Measurements from ENCODE around the gene RIPK4.

Gene RIPK4

GRCh38 chr21:41779659-41780058 lies 12.8 kb upstream of the RIPK4 start:
- TF ChIP-seq FOXA1 (IDR thresholded peaks at IDR 0.05) (no peak), NFRKB (IDR thresholded peaks at IDR 0.05) (no peak), ELF4 (IDR thresholded peaks at IDR 0.05) (no peak), ARNT (IDR thresholded peaks at IDR 0.05) (no peak), ZNF384 (IDR thresholded peaks at IDR 0.05) (no peak), SUZ12 (IDR thresholded peaks at IDR 0.05) (no peak), CTBP1 (IDR thresholded peaks at IDR 0.05; ENCODE audit: borderline replicate concordance) (no peak)
- DNase-seq (ENCODE audit: extremely low spot score), result no peak
- ChIA-PET CTCF (interaction anchor here (1.0 kb wide), 1 partner anchor 37 kb away, joined by 4 read pairs; no protein-coding TSS in a partner anchor), POLR2A (no interaction called here)

GRCh38 chr21:41778930-41779600 lies 12.2 kb upstream of the RIPK4 start:
- DNase-seq (ENCODE audit: extremely low spot score), result no peak
- TF ChIP-seq ELF4 (IDR thresholded peaks at IDR 0.05) (no peak), FOXA1 (IDR thresholded peaks at IDR 0.05) (no peak), FOXK2 (IDR thresholded peaks at IDR 0.05) (no peak), LEF1 (IDR thresholded peaks at IDR 0.05; ENCODE audit: borderline replicate concordance) (no peak), ZNF384 (IDR thresholded peaks at IDR 0.05) (no peak), TARDBP (IDR thresholded peaks at IDR 0.05) (no peak), FOXM1 (IDR thresholded peaks at IDR 0.05; ENCODE audit: borderline replicate concordance) (no peak), CTBP1 (IDR thresholded peaks at IDR 0.05; ENCODE audit: borderline replicate concordance) (no peak), SUZ12 (IDR thresholded peaks at IDR 0.05) (no peak), SP1 (IDR thresholded peaks at IDR 0.05) (no peak), ARNT (IDR thresholded peaks at IDR 0.05) (no peak), NFRKB (IDR thresholded peaks at IDR 0.05) (no peak)
- POLR2A ChIA-PET, result no interaction called here
- CTCF ChIA-PET, result interaction anchor here (0.7 to 3.3 kb wide), 4 partner anchors 10 to 625 kb away, joined by 3 to 29 read pairs (median 7); no protein-coding TSS in a partner anchor

- TF ChIP-seq L3MBTL2 (conservative IDR thresholded peaks at IDR 0.05) (peak; percentile 60), FOXA1 (IDR thresholded peaks at IDR 0.05) (no peak), ELF4 (IDR thresholded peaks at IDR 0.05) (no peak)
- DNase-seq (ENCODE audit: extremely low spot score), result peak; percentile 83
- ChIA-PET CTCF (interaction anchor here (0.6 to 3.3 kb wide), 6 partner anchors 9 to 624 kb away, joined by 3 to 29 read pairs (median 4); no protein-coding TSS in a partner anchor), POLR2A (interaction anchor here (0.5 to 0.7 kb wide), 2 partner anchors 12 to 15 kb away, joined by 3 read pairs; no protein-coding TSS in a partner anchor)
Measured at GRCh38 chr21:41777951-41778815, 11.3 kb upstream of the RIPK4 start.

- TF ChIP-seq SP1 (IDR thresholded peaks at IDR 0.05), result no peak
- no peak for TF ChIP-seq CTBP1 (IDR thresholded peaks at IDR 0.05; ENCODE audit: borderline replicate concordance)
- no peak for TF ChIP-seq PKNOX1 (IDR thresholded peaks at IDR 0.05)
- TF ChIP-seq ZNF384 (IDR thresholded peaks at IDR 0.05), result no peak
- TF ChIP-seq FOXA1 (IDR thresholded peaks at IDR 0.05), result no peak
- TF ChIP-seq SUZ12 (IDR thresholded peaks at IDR 0.05), result no peak
- no peak for TF ChIP-seq ELF4 (IDR thresholded peaks at IDR 0.05)
- TF ChIP-seq HDGF (IDR thresholded peaks at IDR 0.05; ENCODE audit: borderline replicate concordance), result no peak
- TF ChIP-seq LEF1 (IDR thresholded peaks at IDR 0.05; ENCODE audit: borderline replicate concordance), result no peak
- TF ChIP-seq L3MBTL2 (conservative IDR thresholded peaks at IDR 0.05), result no peak
- TF ChIP-seq NFRKB (IDR thresholded peaks at IDR 0.05), result no peak
- no peak for TF ChIP-seq BHLHE40 (IDR thresholded peaks at IDR 0.05; ENCODE audit: borderline replicate concordance)
- no peak for TF ChIP-seq FOXM1 (IDR thresholded peaks at IDR 0.05; ENCODE audit: borderline replicate concordance)
- ChIA-PET CTCF (interaction anchor here (0.7 to 3.3 kb wide), 4 partner anchors 40 to 167 kb away, joined by 3 to 29 read pairs (median 4); no protein-coding TSS in a partner anchor), POLR2A (interaction anchor here (0.7 kb wide), 1 partner anchor 443 kb away, joined by 3 read pairs; no protein-coding TSS in a partner anchor)
- DNase-seq (ENCODE audit: extremely low spot score), result no peak
Measured at GRCh38 chr21:41776778-41777177, 9.9 kb upstream of the RIPK4 start.

GRCh38 chr21:41775149-41775472 lies 8.3 kb upstream of the RIPK4 start:
- DNase-seq (ENCODE audit: extremely low spot score), result no peak
- TF ChIP-seq CTBP1 (IDR thresholded peaks at IDR 0.05; ENCODE audit: borderline replicate concordance) (no peak), SUZ12 (IDR thresholded peaks at IDR 0.05) (no peak), BHLHE40 (IDR thresholded peaks at IDR 0.05; ENCODE audit: borderline replicate concordance) (no peak)
- ChIA-PET CTCF (no interaction called here), POLR2A (no interaction called here)

- no peak for DNase-seq (ENCODE audit: extremely low spot score)
- POLR2A ChIA-PET, result no interaction called here
- CTCF ChIA-PET, result no interaction called here
- TF ChIP-seq FOXK2 (IDR thresholded peaks at IDR 0.05) (no peak), PKNOX1 (IDR thresholded peaks at IDR 0.05) (no peak), SP1 (IDR thresholded peaks at IDR 0.05) (no peak), ZNF384 (IDR thresholded peaks at IDR 0.05) (no peak), CTBP1 (IDR thresholded peaks at IDR 0.05; ENCODE audit: borderline replicate concordance) (no peak), L3MBTL2 (conservative IDR thresholded peaks at IDR 0.05) (no peak), HDGF (IDR thresholded peaks at IDR 0.05; ENCODE audit: borderline replicate concordance) (no peak), BHLHE40 (IDR thresholded peaks at IDR 0.05; ENCODE audit: borderline replicate concordance) (no peak), ELF4 (IDR thresholded peaks at IDR 0.05) (no peak), FOXA1 (IDR thresholded peaks at IDR 0.05) (no peak), TARDBP (IDR thresholded peaks at IDR 0.05) (no peak), ARNT (IDR thresholded peaks at IDR 0.05) (no peak), FOXM1 (IDR thresholded peaks at IDR 0.05; ENCODE audit: borderline replicate concordance) (no peak), SUZ12 (IDR thresholded peaks at IDR 0.05) (no peak), LEF1 (IDR thresholded peaks at IDR 0.05; ENCODE audit: borderline replicate concordance) (no peak)
Measured at GRCh38 chr21:41774467-41775148, 7.8 kb upstream of the RIPK4 start.

Measured in HEK293T (cell line).